Neural progenitor cell (in vitro differentiated cells): Measurements from ENCODE around the gene RFPL2. TPM values are rescaled to one million over a fixed set of nuclear protein-coding genes. Genes with fewer than 3 reads are reported as not detected.

Experiments
- DNase-seq: peaks from one replicate; pipeline ENCODE4 v3.0.0-alpha.2; 2016; ENCODE audit warnings: low spot score
- H2AFZ ChIP-seq: fragments of 200-600 bp; sonication (generic); replicated peaks from 2 replicates; pipeline ENCODE4 v1.6.1; 2016; ENCODE audit warnings: antibody characterized with exemption
- H3F3A ChIP-seq: fragments of 200-600 bp; sonication (generic); 2 replicates; pipeline ENCODE4 v1.6.1; 2016; ENCODE audit warnings: antibody characterized with exemption, low read depth
- H3K27ac ChIP-seq: fragments of 200-600 bp; sonication (generic); 2 replicates; pipeline ENCODE4 v1.5.1; 2016; ENCODE audit warnings: mild to moderate bottlenecking
- H3K27me3 ChIP-seq: fragments of 200-600 bp; sonication (generic); 2 replicates; pipeline ENCODE4 v1.6.1; 2016; ENCODE audit warnings: mild to moderate bottlenecking, moderate library complexity
- H3K36me3 ChIP-seq: fragments of 200-600 bp; sonication (generic); 2 replicates; pipeline ENCODE4 v1.5.1; 2016
- H3K4me1 ChIP-seq: fragments of 200-600 bp; sonication (generic); 2 replicates; pipeline ENCODE4 v1.6.1; 2016; ENCODE audit warnings: mixed run types
- H3K4me2 ChIP-seq: fragments of 200-600 bp; sonication (generic); 2 replicates; pipeline ENCODE4 v1.6.1; 2016
- H3K4me3 ChIP-seq: fragments of 200-600 bp; sonication (generic); 2 replicates; pipeline ENCODE4 v1.5.1; 2016
- H3K79me2 ChIP-seq: fragments of 200-600 bp; sonication (generic); 2 replicates; pipeline ENCODE4 v1.6.1; 2016; ENCODE audit warnings: low read depth
- H3K9ac ChIP-seq: fragments of 200-600 bp; sonication (generic); 2 replicates; pipeline ENCODE4 v1.6.1; 2016
- H3K9me3 ChIP-seq: fragments of 200-600 bp; sonication (generic); 2 replicates; pipeline ENCODE4 v1.5.1; 2016; ENCODE audit warnings: low read depth
- H4K20me1 ChIP-seq: fragments of 200-600 bp; sonication (generic); 2 replicates; pipeline ENCODE4 v1.6.1; 2016; ENCODE audit warnings: low read depth
- H3K27ac Mint-ChIP-seq: 3 replicates; pipeline ENCODE4 v1.8.0; 2021; ENCODE audit warnings: mixed read lengths
- H3K27me3 Mint-ChIP-seq: 2 replicates; pipeline ENCODE4 v1.8.0; 2022; ENCODE audit warnings: low read depth, mild to moderate bottlenecking, inconsistent platforms, moderate library complexity, mixed read lengths; ENCODE audit not compliant: insufficient read depth
- H3K36me3 Mint-ChIP-seq: 3 replicates; pipeline ENCODE4 v1.8.0; 2021; ENCODE audit warnings: mixed read lengths
- H3K4me1 Mint-ChIP-seq: 3 replicates; pipeline ENCODE4 v1.8.0; 2021; ENCODE audit warnings: mixed read lengths
- H3K4me3 Mint-ChIP-seq: 3 replicates; pipeline ENCODE4 v1.8.0; 2021; ENCODE audit warnings: mild to moderate bottlenecking, moderate library complexity, mixed read lengths
- H3K9me3 Mint-ChIP-seq: 3 replicates; pipeline ENCODE4 v1.8.0; 2020; ENCODE audit warnings: mixed read lengths
- EZH2 ChIP-seq: fragments of 200-600 bp; sonication (generic); IDR thresholded peaks from 2 replicates; pipeline ENCODE4 v1.6.1; 2017; ENCODE audit warnings: antibody characterized with exemption, mild to moderate bottlenecking, moderate library complexity
- EZH2phosphoT487 ChIP-seq: fragments of 200-600 bp; sonication (generic); IDR thresholded peaks from 2 replicates; pipeline ENCODE4 v1.6.1; 2017; ENCODE audit warnings: antibody characterized with exemption
- total RNA-seq: library from RNA; depleted of rRNA; stranded (reverse); fragments of >200 nt; gene quantifications from 2 replicates; pipeline ENCODE4 v1.2.3, GENCODE V29; 2015; ENCODE audit warnings: low replicate concordance
- TF ChIP-seq, protein P1 (sequence below): fragments of 200-600 bp; sonication (generic); IDR thresholded peaks from 2 replicates; pipeline ENCODE4 v1.5.1; 2017; ENCODE audit warnings: antibody characterized with exemption, mild to moderate bottlenecking

The RFPL2 gene
- total RNA-seq, 1 donor from 2014 or later = 1.8 TPM

DNA sequence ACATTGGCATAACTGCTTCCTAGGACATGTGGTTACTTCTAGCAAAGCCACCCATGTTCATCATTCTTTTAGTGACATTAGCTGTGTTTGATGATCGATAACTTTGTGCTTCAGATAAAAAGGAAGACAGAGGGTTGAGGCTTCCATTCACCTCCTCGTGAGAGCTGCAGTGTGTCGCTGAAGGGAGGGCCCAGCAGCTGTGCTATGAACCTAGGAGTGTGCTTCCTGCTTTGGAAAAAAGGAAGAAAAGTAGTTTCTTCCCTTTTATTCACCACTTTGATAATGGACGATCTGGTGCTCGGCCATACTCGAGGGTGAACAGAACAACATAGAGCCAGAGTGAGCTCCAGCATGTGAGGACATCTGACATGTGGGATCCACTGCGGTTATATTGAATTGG, 6.1 kb upstream of the RFPL2 start:
- Histone ChIP-seq H4K20me1 (no peaks in the 10 kb centered on the region), H3F3A (no peaks in the 10 kb centered on the region), H2AFZ (no peak overlapping the region), H3K9me3 (no peaks in the 10 kb centered on the region), H3K4me2 (no peak overlapping the region), H3K27me3 (peaks cover 13% of the 10 kb centered on the region), H3K4me3 (no peak overlapping the region), H3K9ac (no peak overlapping the region), H3K79me2 (no peaks in the 10 kb centered on the region), H3K4me1 (no peaks in the 10 kb centered on the region), H3K36me3 (no peaks in the 10 kb centered on the region), H3K27ac (no peak overlapping the region)
- Mint-ChIP-seq H3K4me1 (peaks cover 4% of the 10 kb centered on the region), H3K27me3 (no peaks in the 10 kb centered on the region), H3K27ac (no peak overlapping the region), H3K4me3 (no peak overlapping the region), H3K36me3 (no peaks in the 10 kb centered on the region), H3K9me3 (no peaks in the 10 kb centered on the region)
- DNase-seq = no peak
- TF ChIP-seq EZH2phosphoT487 (no peak), EZH2 (no peak)
- TF ChIP-seq, protein P1, sequence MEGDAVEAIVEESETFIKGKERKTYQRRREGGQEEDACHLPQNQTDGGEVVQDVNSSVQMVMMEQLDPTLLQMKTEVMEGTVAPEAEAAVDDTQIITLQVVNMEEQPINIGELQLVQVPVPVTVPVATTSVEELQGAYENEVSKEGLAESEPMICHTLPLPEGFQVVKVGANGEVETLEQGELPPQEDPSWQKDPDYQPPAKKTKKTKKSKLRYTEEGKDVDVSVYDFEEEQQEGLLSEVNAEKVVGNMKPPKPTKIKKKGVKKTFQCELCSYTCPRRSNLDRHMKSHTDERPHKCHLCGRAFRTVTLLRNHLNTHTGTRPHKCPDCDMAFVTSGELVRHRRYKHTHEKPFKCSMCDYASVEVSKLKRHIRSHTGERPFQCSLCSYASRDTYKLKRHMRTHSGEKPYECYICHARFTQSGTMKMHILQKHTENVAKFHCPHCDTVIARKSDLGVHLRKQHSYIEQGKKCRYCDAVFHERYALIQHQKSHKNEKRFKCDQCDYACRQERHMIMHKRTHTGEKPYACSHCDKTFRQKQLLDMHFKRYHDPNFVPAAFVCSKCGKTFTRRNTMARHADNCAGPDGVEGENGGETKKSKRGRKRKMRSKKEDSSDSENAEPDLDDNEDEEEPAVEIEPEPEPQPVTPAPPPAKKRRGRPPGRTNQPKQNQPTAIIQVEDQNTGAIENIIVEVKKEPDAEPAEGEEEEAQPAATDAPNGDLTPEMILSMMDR = no peak

DNA sequence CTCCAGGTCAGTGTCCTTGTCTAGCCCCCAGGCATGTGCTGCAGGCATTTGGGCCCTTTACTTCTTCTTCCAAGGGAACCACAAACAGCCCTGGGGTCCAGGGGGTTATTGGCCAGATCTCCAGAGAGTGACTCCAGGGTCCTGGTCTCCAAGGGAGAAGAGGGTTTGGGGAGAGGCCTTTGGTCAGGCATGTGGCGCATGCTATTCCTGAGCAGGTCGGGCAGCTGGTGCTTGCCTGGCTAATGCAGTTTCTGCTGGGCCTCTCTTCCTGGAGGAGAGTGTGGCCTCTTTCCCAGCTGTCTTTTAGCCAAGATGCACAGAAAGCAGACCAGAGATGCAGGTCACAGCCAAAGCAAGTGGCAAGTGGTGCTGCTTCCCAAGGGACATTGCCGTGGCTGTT, 3.8 kb upstream of the RFPL2 start:
- Histone ChIP-seq H3K79me2 (no peaks in the 10 kb centered on the region), H3F3A (peaks cover 7% of the 10 kb centered on the region), H4K20me1 (no peaks in the 10 kb centered on the region), H3K4me1 (peaks cover 6% of the 10 kb centered on the region), H2AFZ (no peak overlapping the region), H3K4me3 (no peak overlapping the region), H3K36me3 (no peaks in the 10 kb centered on the region), H3K9me3 (no peaks in the 10 kb centered on the region), H3K27me3 (peaks cover 36% of the 10 kb centered on the region), H3K27ac (no peak overlapping the region), H3K4me2 (no peak overlapping the region), H3K9ac (no peak overlapping the region)
- H3K27ac Mint-ChIP-seq = no peak overlapping the region
- DNase-seq = no peak
- no peak for TF ChIP-seq EZH2
- TF ChIP-seq EZH2phosphoT487 = no peak
- TF ChIP-seq, protein P1 = no peak
- no peaks in the 10 kb centered on the region for H3K36me3 Mint-ChIP-seq
- no peaks in the 10 kb centered on the region for H3K9me3 Mint-ChIP-seq
- H3K27me3 Mint-ChIP-seq = peaks cover 7% of the 10 kb centered on the region
- H3K4me1 Mint-ChIP-seq = peaks cover 19% of the 10 kb centered on the region
- H3K4me3 Mint-ChIP-seq = no peak overlapping the region

DNA sequence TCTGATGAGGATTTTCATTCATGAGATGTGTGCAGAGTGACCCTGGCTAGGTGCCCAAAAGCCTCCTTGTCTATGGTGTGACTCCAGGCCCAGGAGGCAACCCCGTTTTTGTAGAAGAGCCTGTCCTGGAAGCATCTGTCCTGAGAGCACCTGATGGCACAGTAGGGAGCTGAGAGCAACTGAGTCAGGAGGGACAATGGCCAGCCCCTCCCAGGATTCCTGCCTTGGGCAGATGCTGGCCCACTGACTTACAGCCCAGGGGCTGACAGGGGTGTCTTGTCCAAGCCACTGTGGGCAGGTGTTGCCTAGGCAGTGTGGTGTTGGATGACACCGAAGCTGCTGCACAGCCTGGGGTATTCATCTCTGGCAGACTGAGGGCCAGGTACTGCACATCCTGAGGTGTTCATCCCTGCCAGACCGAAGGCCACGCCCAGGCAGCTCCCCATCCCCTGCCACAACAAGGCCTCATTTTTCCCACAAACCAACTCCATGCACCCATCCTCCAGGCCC, 3.2 kb upstream of the RFPL2 start:
- H2AFZ ChIP-seq = no peak overlapping the region
- no peak overlapping the region for H3K4me3 ChIP-seq
- Mint-ChIP-seq H3K27ac (no peak overlapping the region), H3K27me3 (peaks cover 10% of the 10 kb centered on the region), H3K9me3 (no peaks in the 10 kb centered on the region), H3K36me3 (no peaks in the 10 kb centered on the region), H3K4me3 (no peak overlapping the region), H3K4me1 (peaks cover 19% of the 10 kb centered on the region)
- no peaks in the 10 kb centered on the region for H3K9me3 ChIP-seq
- no peak overlapping the region for H3K9ac ChIP-seq
- DNase-seq = no peak
- H3K79me2 ChIP-seq = no peaks in the 10 kb centered on the region
- TF ChIP-seq, protein P1 = no peak
- TF ChIP-seq EZH2phosphoT487 (no peak), EZH2 (no peak)
- no peaks in the 10 kb centered on the region for H4K20me1 ChIP-seq
- no peak overlapping the region for H3K27ac ChIP-seq
- peaks cover 6% of the 10 kb centered on the region for H3K4me1 ChIP-seq
- H3K36me3 ChIP-seq = no peaks in the 10 kb centered on the region
- peaks cover 7% of the 10 kb centered on the region for H3F3A ChIP-seq
- no peak overlapping the region for H3K4me2 ChIP-seq
- H3K27me3 ChIP-seq = peaks cover 42% of the 10 kb centered on the region
